KMS-11 (cell line): ENCODE measurements around the gene ABTB1.

Experiments
- H2AFZ ChIP-seq: fragments of 200-600 bp; sonication (generic); 2 replicates; pipeline ENCODE4 v1.6.1; 2016; ENCODE audit warnings: antibody characterized with exemption, mixed run types, low read depth
- H3K27ac ChIP-seq: fragments of 200-600 bp; sonication (generic); 2 replicates; pipeline ENCODE4 v1.6.1; 2016; ENCODE audit warnings: mild to moderate bottlenecking, mixed run types
- H3K27me3 ChIP-seq: fragments of 200-600 bp; sonication (generic); 2 replicates; pipeline ENCODE4 v1.6.1; 2017; ENCODE audit warnings: mild to moderate bottlenecking, low read depth, mixed run types, moderate library complexity; ENCODE audit not compliant: insufficient read depth
- H3K36me3 ChIP-seq: fragments of 200-600 bp; sonication (generic); 2 replicates; pipeline ENCODE4 v1.6.1; 2017; ENCODE audit warnings: mild to moderate bottlenecking, mixed run types; ENCODE audit not compliant: insufficient read depth
- H3K4me1 ChIP-seq: fragments of 200-600 bp; sonication (generic); 2 replicates; pipeline ENCODE4 v1.6.1; 2016; ENCODE audit warnings: mild to moderate bottlenecking, low read depth, mixed run types; ENCODE audit not compliant: poor library complexity, severe bottlenecking
- H3K4me2 ChIP-seq: fragments of 200-600 bp; sonication (generic); 2 replicates; pipeline ENCODE4 v1.7.0; 2016; ENCODE audit warnings: mild to moderate bottlenecking, mixed run types
- H3K4me3 ChIP-seq: fragments of 200-600 bp; sonication (generic); IDR thresholded peaks from 2 replicates; pipeline ENCODE4 v1.6.1; 2017; ENCODE audit warnings: low read depth, low read length, mixed read lengths; ENCODE audit not compliant: insufficient read depth
- H3K79me2 ChIP-seq: fragments of 200-600 bp; sonication (generic); 2 replicates; pipeline ENCODE4 v1.6.1; 2016; ENCODE audit warnings: low read depth, mixed run types; ENCODE audit not compliant: insufficient read depth
- H3K9ac ChIP-seq: fragments of 200-600 bp; sonication (generic); 2 replicates; pipeline ENCODE4 v1.6.1; 2016; ENCODE audit warnings: mild to moderate bottlenecking, mixed run types
- H4K20me1 ChIP-seq: fragments of 200-600 bp; sonication (generic); 2 replicates; pipeline ENCODE4 v1.6.1; 2016; ENCODE audit warnings: mild to moderate bottlenecking, mixed run types; ENCODE audit not compliant: insufficient read depth
- TF ChIP-seq, protein P1 (sequence below): fragments of 200-600 bp; sonication (generic); conservative IDR thresholded peaks from 2 replicates; pipeline ENCODE4 v1.6.1; 2017; ENCODE audit warnings: low read depth, mild to moderate bottlenecking, antibody characterized with exemption, low read length, moderate library complexity, mixed read lengths

The ABTB1 gene

DNA sequence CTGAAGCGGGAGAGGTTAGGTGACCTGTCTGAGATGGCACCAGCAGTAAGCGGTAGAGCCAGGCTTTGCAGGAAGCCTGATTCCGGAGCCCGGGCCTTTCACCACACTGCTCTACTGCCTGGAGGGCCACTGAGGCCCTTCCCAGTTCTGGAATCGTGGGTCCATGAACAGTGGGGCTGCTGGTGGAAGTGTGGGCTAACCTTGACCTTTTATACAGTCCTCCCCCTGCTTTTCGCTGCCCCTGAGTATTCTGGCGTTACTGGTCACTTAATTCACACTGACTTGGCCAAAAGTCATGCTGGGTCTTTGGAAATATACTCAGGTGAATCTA is 2.6 kb upstream of the ABTB1 start:
- TF ChIP-seq, protein P1, sequence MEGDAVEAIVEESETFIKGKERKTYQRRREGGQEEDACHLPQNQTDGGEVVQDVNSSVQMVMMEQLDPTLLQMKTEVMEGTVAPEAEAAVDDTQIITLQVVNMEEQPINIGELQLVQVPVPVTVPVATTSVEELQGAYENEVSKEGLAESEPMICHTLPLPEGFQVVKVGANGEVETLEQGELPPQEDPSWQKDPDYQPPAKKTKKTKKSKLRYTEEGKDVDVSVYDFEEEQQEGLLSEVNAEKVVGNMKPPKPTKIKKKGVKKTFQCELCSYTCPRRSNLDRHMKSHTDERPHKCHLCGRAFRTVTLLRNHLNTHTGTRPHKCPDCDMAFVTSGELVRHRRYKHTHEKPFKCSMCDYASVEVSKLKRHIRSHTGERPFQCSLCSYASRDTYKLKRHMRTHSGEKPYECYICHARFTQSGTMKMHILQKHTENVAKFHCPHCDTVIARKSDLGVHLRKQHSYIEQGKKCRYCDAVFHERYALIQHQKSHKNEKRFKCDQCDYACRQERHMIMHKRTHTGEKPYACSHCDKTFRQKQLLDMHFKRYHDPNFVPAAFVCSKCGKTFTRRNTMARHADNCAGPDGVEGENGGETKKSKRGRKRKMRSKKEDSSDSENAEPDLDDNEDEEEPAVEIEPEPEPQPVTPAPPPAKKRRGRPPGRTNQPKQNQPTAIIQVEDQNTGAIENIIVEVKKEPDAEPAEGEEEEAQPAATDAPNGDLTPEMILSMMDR = no peak
- Histone ChIP-seq H3K9ac (no peak overlapping the region), H4K20me1 (no peaks in the 10 kb centered on the region), H3K27ac (no peak overlapping the region), H3K4me1 (peaks cover 13% of the 10 kb centered on the region), H3K4me3 (no peak overlapping the region), H3K79me2 (no peaks in the 10 kb centered on the region), H3K27me3 (no peaks in the 10 kb centered on the region), H3K4me2 (no peak overlapping the region), H3K36me3 (no peaks in the 10 kb centered on the region), H2AFZ (no peak overlapping the region)

DNA sequence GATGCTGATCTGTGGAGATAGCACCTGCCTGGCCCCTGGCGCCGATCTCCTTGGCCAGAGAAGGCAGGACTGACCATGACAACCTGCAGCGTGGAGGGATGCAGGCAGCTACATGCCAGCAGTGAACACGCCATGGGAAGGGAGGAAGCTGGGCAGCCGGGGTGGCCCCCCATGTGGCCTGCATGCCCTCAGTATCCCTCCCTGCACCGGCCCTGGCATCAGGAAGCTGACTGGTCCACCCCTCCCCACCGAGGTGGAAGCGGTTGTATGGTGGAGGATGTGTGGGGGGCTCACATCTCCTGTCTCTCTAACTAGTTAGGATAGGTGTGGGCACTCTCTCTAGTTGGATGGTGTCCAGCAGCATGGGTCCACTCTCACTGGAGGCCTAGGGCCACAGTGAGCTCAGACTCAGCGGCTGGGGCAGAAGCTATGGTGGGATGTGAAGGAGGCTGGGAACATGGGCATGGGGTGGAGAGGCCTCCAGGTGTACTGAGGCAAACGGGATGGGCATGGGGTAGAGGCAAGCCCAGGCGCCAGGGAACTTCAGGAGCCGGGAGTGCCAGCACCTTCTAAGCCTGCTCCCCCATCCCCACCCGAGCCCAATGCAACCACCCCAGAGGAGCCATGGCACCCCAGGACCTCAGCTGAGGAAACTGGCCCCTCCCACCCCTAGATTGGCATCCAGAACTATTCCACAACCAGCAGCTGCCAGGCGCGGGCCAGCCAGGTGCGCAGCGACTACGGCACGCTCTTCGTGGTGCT is 1.8 kb upstream of the ABTB1 start:
- Histone ChIP-seq H2AFZ (no peak overlapping the region), H3K9ac (no peak overlapping the region), H3K79me2 (no peaks in the 10 kb centered on the region), H3K36me3 (no peaks in the 10 kb centered on the region), H3K4me2 (0 out of 2 replicates have a peak overlapping the region, but pooled peaks have one; percentile 99), H3K4me1 (peaks cover 13% of the 10 kb centered on the region), H3K27ac (no peak overlapping the region), H3K4me3 (no peak overlapping the region), H3K27me3 (no peaks in the 10 kb centered on the region), H4K20me1 (no peaks in the 10 kb centered on the region)
- TF ChIP-seq, protein P1 = no peak

DNA sequence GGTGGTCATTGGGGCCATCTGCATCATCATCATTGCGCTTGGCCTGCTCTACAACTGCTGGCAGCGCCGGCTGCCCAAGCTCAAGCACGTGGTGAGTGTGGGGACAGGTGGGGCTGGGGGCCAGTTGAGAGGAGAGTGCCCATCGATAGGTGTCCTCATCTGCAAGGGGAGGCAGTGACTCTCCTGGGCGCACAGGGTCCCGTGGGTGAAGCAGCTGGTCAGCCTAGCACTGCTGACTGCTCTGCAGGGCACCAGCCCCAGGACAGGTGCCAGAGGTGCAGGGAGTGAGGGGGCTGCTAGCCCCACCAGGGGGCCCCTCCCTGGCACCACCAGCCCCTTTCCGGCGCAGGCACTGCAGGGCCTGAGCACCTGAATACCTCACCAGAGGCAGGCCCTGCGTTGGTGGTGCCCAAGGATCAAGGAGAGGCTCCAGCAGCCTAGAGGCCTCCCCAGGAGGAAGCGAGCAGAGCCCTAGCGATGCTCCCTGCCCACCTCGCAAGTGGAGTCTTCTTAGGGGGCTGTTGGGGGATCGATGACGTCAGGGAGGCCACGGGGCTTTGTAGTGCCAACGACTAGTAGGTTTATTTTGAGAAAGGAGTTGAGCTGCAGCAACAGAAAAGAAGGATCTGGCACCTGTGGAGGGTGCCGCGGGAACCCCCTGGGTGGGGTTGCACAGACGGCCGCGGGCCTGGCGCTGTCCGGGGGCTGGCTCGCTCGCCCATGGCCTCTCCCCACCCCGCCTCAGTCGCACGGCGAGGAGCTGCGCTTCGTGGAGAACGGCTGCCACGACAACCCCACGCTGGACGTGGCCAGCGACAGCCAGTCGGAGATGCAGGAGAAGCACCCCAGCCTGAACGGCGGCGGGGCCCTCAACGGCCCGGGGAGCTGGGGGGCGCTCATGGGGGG is 976 bp upstream of the ABTB1 start:
- H4K20me1 ChIP-seq = no peaks in the 10 kb centered on the region
- H3K79me2 ChIP-seq = no peaks in the 10 kb centered on the region
- peaks cover 13% of the 10 kb centered on the region for H3K4me1 ChIP-seq
- peak overlapping the region; percentile 74 for H3K27ac ChIP-seq
- TF ChIP-seq, protein P1 = no peak
- peak overlapping the region; percentile 98 for H3K9ac ChIP-seq
- H3K36me3 ChIP-seq = no peaks in the 10 kb centered on the region
- H3K4me2 ChIP-seq = peak overlapping the region; percentile 99
- peak overlapping the region; percentile 77 for H3K4me3 ChIP-seq
- no peaks in the 10 kb centered on the region for H3K27me3 ChIP-seq
- peak overlapping the region; percentile 91 for H2AFZ ChIP-seq

DNA sequence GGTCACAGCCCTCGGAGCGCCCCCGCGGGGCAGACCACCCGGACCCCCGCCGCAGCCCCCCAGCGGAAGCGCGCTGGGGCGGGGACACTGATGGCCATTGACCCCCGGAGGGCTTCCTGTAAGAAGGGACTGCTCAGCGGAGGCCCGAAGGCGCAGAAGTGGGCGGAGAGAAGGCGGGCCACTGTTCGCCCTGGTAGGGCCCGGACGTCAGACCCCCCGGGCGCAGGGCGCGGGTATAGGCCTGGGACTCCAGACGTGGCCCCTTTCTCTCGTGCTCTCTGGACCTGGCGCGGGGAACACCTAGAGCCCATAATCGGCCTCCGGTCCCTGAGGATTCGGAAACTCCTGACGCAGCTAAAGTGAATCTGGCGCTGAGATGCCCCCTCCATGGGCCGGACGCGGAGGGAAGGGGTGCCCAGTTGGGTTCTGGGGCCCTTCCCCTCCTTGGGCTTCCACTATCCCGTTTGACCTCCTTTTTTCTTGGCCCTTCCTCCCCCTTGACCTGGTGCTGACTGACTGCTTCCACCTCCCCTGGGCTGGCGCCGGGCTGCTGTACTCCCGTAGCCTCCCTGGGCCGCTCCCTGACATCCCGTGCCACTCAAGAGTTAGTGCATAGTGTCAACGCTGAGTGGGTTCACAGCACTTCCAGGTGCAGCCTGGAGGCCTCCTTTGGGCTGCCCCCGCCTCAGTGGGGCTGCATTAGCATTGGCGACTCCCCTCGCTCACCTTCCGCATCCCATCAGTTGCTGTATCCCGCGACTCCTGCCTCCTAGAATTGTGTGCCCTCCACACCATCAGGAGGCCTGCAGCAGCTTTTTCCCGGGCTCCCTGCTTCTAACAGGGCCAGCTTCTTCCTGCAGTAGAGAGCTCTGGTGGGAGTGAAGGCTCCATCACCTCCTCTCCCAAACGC is 694 bp downstream of the ABTB1 start:
- H3K79me2 ChIP-seq = no peaks in the 10 kb centered on the region
- TF ChIP-seq, protein P1 = no peak
- H3K9ac ChIP-seq = peak overlapping the region; percentile 44; the same call in 1 of the 2 replicates
- peak overlapping the region; percentile 99 for H2AFZ ChIP-seq
- H3K4me2 ChIP-seq = peak overlapping the region; percentile 70
- H3K27me3 ChIP-seq = no peaks in the 10 kb centered on the region
- no peaks in the 10 kb centered on the region for H3K36me3 ChIP-seq
- no peaks in the 10 kb centered on the region for H4K20me1 ChIP-seq
- H3K4me3 ChIP-seq = peak overlapping the region; percentile 78
- peaks cover 13% of the 10 kb centered on the region for H3K4me1 ChIP-seq
- H3K27ac ChIP-seq = no peak overlapping the region
